ENCODE results near the gene SPEG.

SPEG gene

GRCh38 chr2:219509780-219510511, 75.3 kb downstream of the SPEG start:
- DNase-seq: peak in 45 of 58 donors; percentile 10 to 67 (median 33)

GRCh38 chr2:219510512-219511135, 76.0 kb downstream of the SPEG start:
- peak in 1 of 58 donors; percentile 9 for DNase-seq

- peak in 5 of 58 donors; percentile 12 to 35 (median 20) for DNase-seq
Observed at GRCh38 chr2:219511547-219512325, 77.1 kb downstream of the SPEG start.

GRCh38 chr2:219512524-219513216, 78.0 kb downstream of the SPEG start:
- DNase-seq: no peak

- no peak for DNase-seq
Observed at GRCh38 chr2:219513787-219514186, 79.1 kb downstream of the SPEG start.

GRCh38 chr2:219514196-219514761, 79.6 kb downstream of the SPEG start, which contains the start of gene ASIC4:
ASIC4 (plus strand) TSS chr2:219514482; CDS start chr2:219514725, 243 bp downstream.
- peak in 7 of 58 donors; percentile 15 to 47 (median 29) for DNase-seq

- DNase-seq: no peak
Observed at GRCh38 chr2:219514836-219515235, 80.2 kb downstream of the SPEG start.

- DNase-seq: no peak
Observed at GRCh38 chr2:219515874-219516629, 81.4 kb downstream of the SPEG start.

- peak in 1 of 58 donors; percentile 11 for DNase-seq
Observed at GRCh38 chr2:219516888-219517287, 82.2 kb downstream of the SPEG start.

- DNase-seq: no peak
Observed at GRCh38 chr2:219517954-219518778, 83.5 kb downstream of the SPEG start.

- DNase-seq: no peak
Observed at GRCh38 chr2:219519526-219519916, 84.9 kb downstream of the SPEG start.

GRCh38 chr2:219520079-219520478, 85.4 kb downstream of the SPEG start:
- no peak for DNase-seq

- DNase-seq: peak in 6 of 58 donors; percentile 19 to 32 (median 26)
Observed at GRCh38 chr2:219521066-219521880, 86.6 kb downstream of the SPEG start.

- peak in 15 of 58 donors; percentile 13 to 59 (median 32) for DNase-seq
Observed at GRCh38 chr2:219522111-219523030, 87.7 kb downstream of the SPEG start.

GRCh38 chr2:219523031-219523671, 88.5 kb downstream of the SPEG start:
- no peak for DNase-seq

- DNase-seq: no peak
Observed at GRCh38 chr2:219524817-219525216, 90.2 kb downstream of the SPEG start.

All from anterior cingulate cortex (tissue), 58 donors.